ENCODE data around the gene SNX18.
"Not testable (repeated sequence)": the region's sequence is repeated elsewhere in the genome, so short reads cannot be mapped to it uniquely, and the experiment has no call there.

SNX18 gene

DNA sequence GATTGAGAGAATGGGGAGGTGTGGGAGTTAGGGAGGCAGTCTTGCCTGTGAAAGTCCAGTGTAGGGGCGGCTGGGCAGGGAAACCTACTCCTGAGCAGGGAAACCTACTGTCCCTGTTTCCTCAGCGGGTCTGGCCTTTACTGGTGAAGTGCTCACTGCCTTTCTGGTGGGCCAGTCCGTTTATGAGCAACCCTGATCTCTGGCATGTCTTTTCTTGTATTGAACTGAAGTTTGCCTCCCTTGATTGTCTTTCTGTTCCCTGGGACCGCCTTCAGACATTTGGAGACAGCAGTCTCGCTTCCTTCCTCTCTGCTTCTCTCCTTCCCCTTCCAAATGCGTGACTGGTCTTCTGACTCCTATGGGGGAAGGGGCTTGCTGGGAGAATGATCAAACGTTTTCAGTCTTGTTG, 2.9 kb downstream of the SNX18 start:
- DNase-seq (ENCODE audit: low spot score): no peak

GRCh38 chr5:54520940-54521339, 3.4 kb downstream of the SNX18 start:
- DNase-seq (ENCODE audit: low spot score): no peak

GRCh38 chr5:54521856-54522479, 4.4 kb downstream of the SNX18 start:
- no peak for DNase-seq (ENCODE audit: low spot score)

DNA sequence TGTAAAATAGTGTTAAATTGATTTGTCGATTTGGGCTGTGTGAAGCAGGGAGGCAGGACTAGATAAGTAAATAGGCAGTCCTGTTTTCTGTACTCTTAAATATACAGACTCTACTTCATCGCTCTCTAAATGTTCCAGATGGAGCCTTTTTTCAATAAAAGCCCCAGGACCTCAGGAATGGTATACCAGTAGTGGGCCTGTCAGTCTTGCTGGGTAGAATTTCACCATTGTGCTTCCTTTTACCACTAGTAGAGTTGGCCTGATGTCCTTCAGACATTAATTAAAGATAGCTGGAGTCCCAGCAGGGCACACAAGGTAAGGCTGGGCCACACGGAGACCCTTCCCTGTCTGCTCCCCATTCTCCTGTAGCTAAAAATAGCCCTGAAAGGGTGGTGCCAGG, 6.0 kb downstream of the SNX18 start:
- no peak for DNase-seq (ENCODE audit: low spot score)

- DNase-seq (ENCODE audit: low spot score): no peak
Measured at GRCh38 chr5:54524082-54524481, 6.5 kb downstream of the SNX18 start.

GRCh38 chr5:54524704-54525103, 7.1 kb downstream of the SNX18 start:
- DNase-seq (ENCODE audit: low spot score): no peak

- no peak for DNase-seq (ENCODE audit: low spot score)
Measured at GRCh38 chr5:54525261-54525660, 7.7 kb downstream of the SNX18 start.

DNA sequence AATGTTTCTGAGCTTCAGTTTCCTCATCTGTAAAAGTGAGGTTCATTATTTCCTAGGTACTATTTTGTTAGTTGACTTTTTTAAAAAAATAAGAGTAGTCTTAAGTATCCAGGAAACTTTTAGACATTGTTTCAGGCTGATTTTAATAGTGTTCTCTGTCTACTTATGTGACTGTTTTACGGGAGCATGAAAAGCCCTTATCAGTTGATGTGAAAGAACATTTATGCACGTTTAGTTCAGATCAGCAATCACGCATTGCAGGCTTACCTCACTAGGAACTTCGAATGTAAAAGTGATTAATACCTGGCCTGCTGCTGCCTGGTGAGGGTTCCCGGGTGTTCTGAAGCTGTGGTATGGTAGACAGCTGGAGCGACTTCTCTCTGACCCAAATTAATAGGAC, 8.1 kb downstream of the SNX18 start:
- no peak for DNase-seq (ENCODE audit: low spot score)

DNA sequence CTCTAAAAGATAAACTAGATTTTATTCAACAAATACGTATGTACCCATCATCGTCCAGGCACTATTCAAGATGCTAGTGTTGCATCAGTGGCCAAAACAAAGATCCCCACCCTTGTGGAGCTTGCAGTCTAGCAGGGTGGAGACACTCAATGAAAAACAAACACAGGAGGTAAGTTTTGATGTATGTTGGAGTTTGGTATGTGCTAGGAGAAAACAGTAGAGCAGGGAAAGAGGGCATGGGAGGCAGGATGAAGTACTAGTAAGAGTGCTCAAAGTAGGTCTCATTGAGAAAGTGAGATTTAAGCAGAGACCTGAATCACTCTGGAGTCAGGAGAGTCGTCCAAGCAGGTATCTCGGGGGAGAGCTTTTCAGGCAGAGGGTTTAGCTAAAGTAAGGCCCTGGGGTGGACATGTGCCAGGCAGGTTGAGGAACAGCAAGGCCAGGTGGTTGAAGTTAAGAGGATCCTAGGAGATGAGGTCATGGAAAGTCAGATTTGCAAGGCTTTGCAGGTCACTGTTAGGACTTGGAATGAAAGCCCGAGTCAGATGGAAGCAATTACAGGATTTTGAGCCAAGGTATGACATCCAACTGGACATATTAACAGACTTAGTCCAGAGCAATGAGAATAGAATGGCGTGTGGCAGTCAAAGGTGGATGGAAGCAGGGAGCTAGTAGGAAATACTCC, 9.2 kb downstream of the SNX18 start:
- no peak for DNase-seq (ENCODE audit: low spot score)

GRCh38 chr5:54528633-54529209, 11.2 kb downstream of the SNX18 start:
- no peak for DNase-seq (ENCODE audit: low spot score)

DNA sequence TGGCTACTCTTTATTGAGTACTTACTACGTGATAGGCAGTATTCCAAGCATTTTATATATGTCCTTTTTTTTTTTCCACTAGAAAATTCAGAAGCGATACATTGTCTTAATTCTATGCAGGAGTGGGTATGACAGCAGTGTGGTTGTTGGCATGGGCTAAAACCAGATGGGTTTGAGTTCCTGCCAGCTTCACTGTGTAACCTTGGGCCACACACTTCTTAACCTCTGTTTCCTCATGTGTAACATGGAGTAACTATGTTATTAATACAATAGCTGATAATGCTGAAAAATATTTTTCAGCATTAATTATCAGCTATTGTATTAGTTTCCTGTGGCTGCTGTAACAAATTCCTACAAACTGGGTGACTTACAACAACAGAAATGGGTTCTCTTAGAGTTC, 12.0 kb downstream of the SNX18 start:
- DNase-seq (ENCODE audit: low spot score): no peak

GRCh38 chr5:54531546-54531945, 14.0 kb downstream of the SNX18 start:
- no peak for DNase-seq (ENCODE audit: low spot score)

GRCh38 chr5:54533541-54534190, 16.1 kb downstream of the SNX18 start:
- no peak for DNase-seq (ENCODE audit: low spot score)

DNA sequence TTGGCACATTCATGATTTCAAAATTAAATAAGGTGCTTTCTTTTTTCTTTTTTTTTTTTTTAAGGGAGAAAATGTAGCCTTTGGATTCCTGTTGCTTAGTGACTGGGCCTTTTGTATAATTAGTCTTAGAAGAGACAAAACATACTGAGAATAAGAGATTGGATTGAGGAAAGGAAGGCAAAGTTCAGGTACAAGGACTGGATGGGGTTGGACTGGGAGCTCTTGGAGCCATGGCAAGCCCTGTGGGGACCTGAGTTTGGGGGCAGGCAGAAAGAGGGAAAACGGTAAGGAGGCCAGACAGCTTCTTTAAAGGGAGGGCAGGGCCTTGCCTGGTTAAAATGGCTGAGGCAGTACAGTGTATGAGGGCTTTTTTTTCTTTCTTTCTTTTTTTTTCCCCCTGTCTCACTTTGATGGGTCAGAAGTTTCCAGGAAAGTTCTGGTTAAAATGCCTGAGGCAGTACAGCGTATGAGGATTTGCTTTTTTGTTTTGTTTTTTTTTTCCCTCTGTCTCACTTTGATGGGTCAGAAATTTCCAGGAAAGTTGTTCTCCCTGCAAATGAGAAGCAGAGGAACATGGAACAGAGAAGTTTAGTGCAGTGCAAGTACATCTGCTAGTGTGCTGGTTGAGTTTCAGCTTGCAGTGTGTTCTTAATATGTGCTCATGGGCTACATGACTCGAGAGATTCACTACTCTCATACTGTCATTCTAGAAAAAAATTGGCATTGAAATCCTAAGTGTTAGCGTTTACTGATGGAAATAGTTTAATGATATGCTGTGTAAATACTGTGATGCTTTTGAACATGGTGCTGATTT, 16.8 kb downstream of the SNX18 start:
- no peak for DNase-seq (ENCODE audit: low spot score)

GRCh38 chr5:54535149-54535844, 17.7 kb downstream of the SNX18 start:
- DNase-seq (ENCODE audit: low spot score): no peak

DNA sequence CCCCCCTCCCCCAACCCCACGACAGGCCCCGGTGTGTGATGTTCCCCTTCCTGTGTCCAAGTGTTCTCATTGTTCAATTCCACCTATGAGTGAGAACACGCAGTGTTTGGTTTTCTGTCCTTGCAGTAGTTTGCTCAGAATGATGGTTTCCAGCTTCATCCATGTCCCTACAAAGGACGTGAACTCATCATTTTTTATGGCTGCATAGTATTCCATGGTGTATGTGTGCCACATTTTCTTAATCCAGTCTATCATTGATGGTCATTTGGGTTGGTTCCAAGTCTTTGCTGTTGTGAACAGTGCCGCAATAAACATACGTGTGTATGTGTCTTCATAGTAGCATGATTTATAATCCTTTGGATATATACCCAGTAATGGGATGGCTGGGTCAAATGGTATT, 18.8 kb downstream of the SNX18 start:
- not testable (repeated sequence) for DNase-seq (ENCODE audit: low spot score)

DNA sequence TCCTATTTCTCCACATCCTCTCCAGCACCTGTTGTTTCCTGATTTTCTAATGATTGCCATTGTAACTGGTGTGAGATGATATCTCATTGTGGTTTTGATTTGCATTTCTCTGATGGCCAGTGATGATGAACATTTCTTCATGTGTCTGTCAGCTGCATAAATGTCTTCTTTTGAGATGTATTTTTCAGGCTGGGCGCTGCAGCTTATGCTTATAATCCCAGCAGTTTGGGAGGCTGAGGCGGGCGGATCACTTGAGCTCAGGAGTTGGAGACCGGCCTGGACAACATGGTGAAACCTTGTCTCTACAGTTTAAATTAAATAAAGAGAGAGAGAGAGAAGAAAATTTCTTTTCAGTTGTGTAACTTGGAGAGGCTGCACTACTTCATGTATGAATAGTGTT, 19.3 kb downstream of the SNX18 start:
- DNase-seq (ENCODE audit: low spot score): not testable (repeated sequence)

DNA sequence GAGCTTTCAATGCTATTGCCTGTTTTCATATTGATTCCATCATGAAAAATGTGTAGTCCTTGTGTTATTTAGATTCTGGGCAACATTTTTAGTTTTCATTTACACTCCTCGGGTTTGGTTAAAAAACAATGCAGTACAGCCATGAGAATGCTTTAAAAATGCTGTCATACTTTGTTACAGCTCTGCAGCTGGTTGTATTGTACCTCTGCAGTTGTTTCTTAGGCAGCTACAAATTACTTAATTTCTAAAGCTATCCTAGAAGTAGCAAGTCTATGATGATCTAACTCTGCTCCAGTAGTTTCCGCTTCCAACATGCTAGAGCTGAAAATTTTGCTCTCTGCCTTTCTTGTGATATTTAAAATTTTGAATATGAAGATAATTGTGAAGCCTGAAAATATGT, 20.2 kb downstream of the SNX18 start:
- DNase-seq (ENCODE audit: low spot score): no peak

GRCh38 chr5:54538156-54538555, 20.6 kb downstream of the SNX18 start:
- DNase-seq (ENCODE audit: low spot score): no peak

DNA sequence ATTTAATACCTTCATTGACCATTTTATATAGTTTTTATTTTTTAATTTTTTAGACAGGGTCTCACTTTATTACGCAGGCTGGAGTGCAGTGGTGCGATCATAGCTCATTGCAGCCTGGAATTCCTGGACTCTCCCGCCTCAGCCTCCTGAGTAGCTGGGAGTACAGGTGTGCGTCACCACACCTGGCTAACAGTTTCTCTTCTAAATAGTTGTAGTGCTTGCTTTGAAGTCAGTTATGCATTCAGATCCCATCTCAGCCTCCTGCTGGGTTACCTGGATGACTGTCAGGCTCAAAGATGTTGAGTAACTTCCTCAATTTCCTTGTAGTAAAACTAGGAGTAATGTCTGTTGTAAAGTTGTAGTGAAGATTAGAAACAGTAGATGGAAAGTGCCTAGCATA, 21.4 kb downstream of the SNX18 start:
- DNase-seq (ENCODE audit: low spot score): no peak

DNA sequence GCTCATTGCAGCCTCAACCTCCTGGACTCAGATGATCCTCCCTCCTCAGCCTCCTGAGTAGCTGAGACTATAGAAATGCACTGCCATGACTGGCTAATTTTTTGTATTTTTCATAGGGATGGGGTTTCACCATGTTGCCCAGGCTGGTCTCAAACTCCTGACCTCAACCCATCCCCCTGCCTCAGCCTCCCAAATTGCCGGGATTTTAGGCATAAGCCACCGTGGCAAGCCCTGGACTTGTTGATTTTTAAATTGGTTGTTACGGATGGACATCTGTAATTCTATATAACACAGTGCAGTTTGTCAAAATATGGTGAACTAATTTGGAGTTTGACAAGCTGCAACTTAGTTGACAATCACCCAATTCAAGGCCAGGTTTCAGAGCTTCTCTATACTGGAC, 22.7 kb downstream of the SNX18 start:
- no peak for DNase-seq (ENCODE audit: low spot score)
